ENCODE measurements around the gene OS9.

Gene OS9

DNA sequence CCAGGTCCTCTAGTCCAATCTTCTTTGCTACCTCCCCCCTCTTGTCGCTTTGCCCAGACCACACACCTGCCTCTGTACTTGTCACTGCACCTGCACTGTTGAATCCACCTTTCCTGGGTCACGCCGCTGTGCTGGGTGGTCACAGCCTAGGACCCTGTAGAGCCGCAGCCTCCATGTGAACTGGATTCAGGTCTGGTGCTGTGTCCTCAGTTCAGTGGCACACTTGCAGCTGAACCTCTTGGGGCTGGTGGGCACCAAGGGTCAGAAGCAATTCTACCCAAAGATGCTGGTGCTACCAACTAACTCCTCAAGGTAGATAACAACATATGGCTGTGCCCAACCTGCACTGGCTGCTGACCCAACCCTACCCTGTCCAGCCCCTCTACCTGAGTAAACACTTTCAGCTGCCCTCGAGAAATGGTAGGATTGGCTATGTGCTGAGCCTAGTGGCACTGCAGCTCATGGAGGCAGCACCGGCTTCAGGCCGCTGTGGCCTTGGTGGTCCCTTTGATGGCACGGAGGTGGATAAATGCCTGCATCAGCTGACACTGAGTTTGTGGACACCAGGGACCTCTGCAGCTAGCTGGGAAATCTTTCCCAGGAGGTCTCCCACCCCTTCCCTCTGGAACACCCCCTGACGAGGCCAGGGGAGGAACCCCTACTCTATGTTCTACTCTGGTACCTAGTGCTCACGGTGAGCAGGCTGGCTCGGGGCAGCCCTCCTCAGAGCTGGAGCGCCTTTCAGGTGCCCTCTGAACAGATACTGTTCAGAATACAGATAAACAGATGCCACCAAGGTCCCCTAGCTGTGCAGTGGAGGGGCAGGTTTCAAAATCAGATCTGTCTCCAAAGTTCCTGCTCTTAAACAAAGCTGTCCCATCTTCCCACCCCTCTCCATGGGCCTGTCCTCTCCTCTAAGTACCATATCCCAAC lies 30.3 kb downstream of the OS9 start (continued):
- TF ChIP-seq, protein P1, sequence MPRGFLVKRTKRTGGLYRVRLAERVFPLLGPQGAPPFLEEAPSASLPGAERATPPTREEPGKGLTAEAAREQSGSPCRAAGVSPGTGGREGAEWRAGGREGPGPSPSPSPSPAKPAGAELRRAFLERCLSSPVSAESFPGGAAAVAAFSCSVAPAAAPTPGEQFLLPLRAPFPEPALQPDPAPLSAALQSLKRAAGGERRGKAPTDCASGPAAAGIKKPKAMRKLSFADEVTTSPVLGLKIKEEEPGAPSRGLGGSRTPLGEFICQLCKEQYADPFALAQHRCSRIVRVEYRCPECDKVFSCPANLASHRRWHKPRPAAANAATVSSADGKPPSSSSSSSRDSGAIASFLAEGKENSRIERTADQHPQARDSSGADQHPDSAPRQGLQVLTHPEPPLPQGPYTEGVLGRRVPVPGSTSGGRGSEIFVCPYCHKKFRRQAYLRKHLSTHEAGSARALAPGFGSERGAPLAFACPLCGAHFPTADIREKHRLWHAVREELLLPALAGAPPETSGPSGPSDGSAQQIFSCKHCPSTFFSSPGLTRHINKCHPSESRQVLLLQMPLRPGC (tag by site-specific recombination; IDR thresholded peaks at IDR 0.05) = no peak
- TF ChIP-seq, protein P2, sequence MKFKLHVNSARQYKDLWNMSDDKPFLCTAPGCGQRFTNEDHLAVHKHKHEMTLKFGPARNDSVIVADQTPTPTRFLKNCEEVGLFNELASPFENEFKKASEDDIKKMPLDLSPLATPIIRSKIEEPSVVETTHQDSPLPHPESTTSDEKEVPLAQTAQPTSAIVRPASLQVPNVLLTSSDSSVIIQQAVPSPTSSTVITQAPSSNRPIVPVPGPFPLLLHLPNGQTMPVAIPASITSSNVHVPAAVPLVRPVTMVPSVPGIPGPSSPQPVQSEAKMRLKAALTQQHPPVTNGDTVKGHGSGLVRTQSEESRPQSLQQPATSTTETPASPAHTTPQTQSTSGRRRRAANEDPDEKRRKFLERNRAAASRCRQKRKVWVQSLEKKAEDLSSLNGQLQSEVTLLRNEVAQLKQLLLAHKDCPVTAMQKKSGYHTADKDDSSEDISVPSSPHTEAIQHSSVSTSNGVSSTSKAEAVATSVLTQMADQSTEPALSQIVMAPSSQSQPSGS (tag by site-specific recombination; IDR thresholded peaks at IDR 0.05; ENCODE audit: low read depth) = no peak

DNA sequence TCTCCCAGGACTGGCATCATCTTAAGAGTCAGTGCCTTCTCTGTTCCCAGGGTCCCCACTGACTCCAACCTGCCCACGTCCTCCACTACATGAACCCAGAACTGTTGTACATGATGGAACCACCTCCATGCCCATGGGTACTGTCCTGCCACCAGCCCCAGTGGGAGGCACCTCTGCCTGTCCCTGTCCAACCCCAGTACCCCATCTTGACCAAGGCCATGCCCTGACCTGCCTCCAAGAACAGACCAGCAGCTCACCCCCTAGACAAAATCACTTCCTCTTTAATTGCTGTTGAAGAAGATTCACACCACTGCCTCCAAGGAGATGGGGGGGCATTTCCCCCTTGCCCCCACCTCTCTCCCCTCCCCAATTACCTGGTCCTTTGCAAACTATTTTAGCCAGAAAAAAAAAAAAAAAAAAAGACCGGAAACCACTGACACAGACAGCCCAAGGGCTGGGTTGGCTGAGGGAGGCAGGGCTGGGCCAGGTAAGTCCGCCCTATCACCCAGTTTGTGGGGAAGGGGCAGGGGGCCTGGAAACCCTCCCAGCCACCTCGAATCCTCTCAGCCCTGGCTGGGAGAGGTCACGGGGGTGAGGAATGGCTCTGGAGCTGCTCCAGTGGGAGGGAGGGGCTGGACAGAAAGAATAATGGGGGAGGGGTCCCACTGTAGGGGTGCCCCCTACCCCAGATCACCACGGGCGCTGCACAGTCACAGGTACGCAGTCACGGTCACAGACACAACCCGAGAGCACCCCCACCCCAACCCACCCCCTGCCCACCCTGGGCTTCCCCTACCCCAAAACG lies 31.2 kb downstream of the OS9 start:
- Histone ChIP-seq H3K4me3 (ENCODE audit: low read depth, low read length) (no peak overlapping the region), H3K4me1 (ENCODE audit: control insufficient read depth, insufficient read depth, low read length) (no peaks in the 10 kb centered on the region), H3K36me3 (ENCODE audit: control insufficient read depth in 2 of 2, insufficient read depth in 1 of 2, low read length in 2 of 2) (peaks cover 3 to 18% of the 10 kb centered on the region in 2 experiments; a peak in 2 of 3 replicates), H3K9me3 (ENCODE audit: control insufficient read depth, insufficient read depth, low read depth, low read length) (no peaks in the 10 kb centered on the region), H3K27ac (ENCODE audit: extremely low read depth, low read depth, low read length) (no peak overlapping the region)
- POLR2A ChIA-PET = interaction anchor here (1.0 to 2.3 kb wide), 5 partner anchors 10 to 114 kb away, joined by 3 to 15 read pairs (median 6); partner anchors contain the start of genes ARHGEF25, EEF1AKMT3, METTL1 and TSPAN31
- CTCF ChIA-PET = interaction anchor here (0.7 to 4.6 kb wide), 17 partner anchors 9 to 1034 kb away, joined by 3 to 55 read pairs (median 6); partner anchors contain the start of genes ARHGEF25, OS9, TSFM and TSPAN31
- TF ChIP-seq, protein P3, sequence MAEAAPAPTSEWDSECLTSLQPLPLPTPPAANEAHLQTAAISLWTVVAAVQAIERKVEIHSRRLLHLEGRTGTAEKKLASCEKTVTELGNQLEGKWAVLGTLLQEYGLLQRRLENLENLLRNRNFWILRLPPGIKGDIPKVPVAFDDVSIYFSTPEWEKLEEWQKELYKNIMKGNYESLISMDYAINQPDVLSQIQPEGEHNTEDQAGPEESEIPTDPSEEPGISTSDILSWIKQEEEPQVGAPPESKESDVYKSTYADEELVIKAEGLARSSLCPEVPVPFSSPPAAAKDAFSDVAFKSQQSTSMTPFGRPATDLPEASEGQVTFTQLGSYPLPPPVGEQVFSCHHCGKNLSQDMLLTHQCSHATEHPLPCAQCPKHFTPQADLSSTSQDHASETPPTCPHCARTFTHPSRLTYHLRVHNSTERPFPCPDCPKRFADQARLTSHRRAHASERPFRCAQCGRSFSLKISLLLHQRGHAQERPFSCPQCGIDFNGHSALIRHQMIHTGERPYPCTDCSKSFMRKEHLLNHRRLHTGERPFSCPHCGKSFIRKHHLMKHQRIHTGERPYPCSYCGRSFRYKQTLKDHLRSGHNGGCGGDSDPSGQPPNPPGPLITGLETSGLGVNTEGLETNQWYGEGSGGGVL (tag by site-specific recombination; IDR thresholded peaks at IDR 0.05) = 0 out of 2 replicates have a peak, but pooled peaks have one; percentile 15
- TF ChIP-seq, protein P2 (tag by site-specific recombination; IDR thresholded peaks at IDR 0.05; ENCODE audit: low read depth) = no peak
- TF ChIP-seq, protein P4, sequence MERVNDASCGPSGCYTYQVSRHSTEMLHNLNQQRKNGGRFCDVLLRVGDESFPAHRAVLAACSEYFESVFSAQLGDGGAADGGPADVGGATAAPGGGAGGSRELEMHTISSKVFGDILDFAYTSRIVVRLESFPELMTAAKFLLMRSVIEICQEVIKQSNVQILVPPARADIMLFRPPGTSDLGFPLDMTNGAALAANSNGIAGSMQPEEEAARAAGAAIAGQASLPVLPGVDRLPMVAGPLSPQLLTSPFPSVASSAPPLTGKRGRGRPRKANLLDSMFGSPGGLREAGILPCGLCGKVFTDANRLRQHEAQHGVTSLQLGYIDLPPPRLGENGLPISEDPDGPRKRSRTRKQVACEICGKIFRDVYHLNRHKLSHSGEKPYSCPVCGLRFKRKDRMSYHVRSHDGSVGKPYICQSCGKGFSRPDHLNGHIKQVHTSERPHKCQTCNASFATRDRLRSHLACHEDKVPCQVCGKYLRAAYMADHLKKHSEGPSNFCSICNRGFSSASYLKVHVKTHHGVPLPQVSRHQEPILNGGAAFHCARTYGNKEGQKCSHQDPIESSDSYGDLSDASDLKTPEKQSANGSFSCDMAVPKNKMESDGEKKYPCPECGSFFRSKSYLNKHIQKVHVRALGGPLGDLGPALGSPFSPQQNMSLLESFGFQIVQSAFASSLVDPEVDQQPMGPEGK (tag by site-specific recombination; IDR thresholded peaks at IDR 0.05) = peak; percentile 14; the same call in 1 of the 2 replicates

DNA sequence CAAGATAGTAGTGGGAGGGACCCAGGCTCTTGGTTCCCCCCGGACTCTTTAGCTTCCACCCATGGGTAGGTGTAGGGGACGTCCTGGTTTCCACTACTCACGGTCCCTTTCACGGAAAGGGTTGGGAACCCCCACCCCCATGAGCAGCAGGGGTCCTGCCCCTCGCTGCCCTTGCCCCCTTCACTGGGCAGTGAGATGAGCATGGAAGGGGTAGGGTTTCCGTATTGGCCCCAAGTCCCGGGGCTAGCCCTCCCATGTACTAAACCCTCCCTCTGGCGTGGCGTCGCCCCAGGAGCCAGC lies 31.9 kb downstream of the OS9 start:
- Histone ChIP-seq H3K4me1 (ENCODE audit: control insufficient read depth, insufficient read depth, low read length) (no peaks in the 10 kb centered on the region), H3K36me3 (ENCODE audit: control insufficient read depth in 2 of 2, insufficient read depth in 1 of 2, low read length in 2 of 2) (peaks cover 3 to 11% of the 10 kb centered on the region in 2 experiments; a peak in 2 of 3 replicates), H3K27ac (ENCODE audit: extremely low read depth, low read depth, low read length) (peak overlapping the region; percentile 82; the same call in 1 of the 2 replicates), H3K9me3 (ENCODE audit: control insufficient read depth, insufficient read depth, low read depth, low read length) (no peaks in the 10 kb centered on the region), H3K4me3 (ENCODE audit: low read depth, low read length) (peak overlapping the region; percentile 21)
- CTCF ChIA-PET = interaction anchor here (0.7 to 4.6 kb wide), 18 partner anchors 9 to 1035 kb away, joined by 3 to 55 read pairs (median 6); partner anchors contain the start of genes ARHGEF25, OS9, TSFM and TSPAN31
- POLR2A ChIA-PET = interaction anchor here (0.6 to 2.2 kb wide), 7 partner anchors 8 to 115 kb away, joined by 3 to 15 read pairs (median 5); partner anchors contain the start of genes ARHGEF25, CDK4, EEF1AKMT3 and METTL1
- TF ChIP-seq ZNF549 (tag by site-specific recombination; IDR thresholded peaks at IDR 0.05) (no peak), MEIS1 (CRISPR knock-in tag; IDR thresholded peaks at IDR 0.05; ENCODE audit: borderline replicate concordance) (no peak), FEZF1 (tag by site-specific recombination; IDR thresholded peaks at IDR 0.05) (no peak), ZNF146 (tag by site-specific recombination; IDR thresholded peaks at IDR 0.05) (no peak), ZNF341 (tag by site-specific recombination; IDR thresholded peaks at IDR 0.05; ENCODE audit: low read depth) (peak; percentile 72), ZNF404 (tag by site-specific recombination; IDR thresholded peaks at IDR 0.05) (no peak), ZIC2 (tag by site-specific recombination; IDR thresholded peaks at IDR 0.05) (peak; percentile 84; the same call in 1 of the 2 replicates), HOXA7 (CRISPR knock-in tag; IDR thresholded peaks at IDR 0.05; ENCODE audit: borderline replicate concordance) (no peak), ZNF768 (tag by site-specific recombination; IDR thresholded peaks at IDR 0.05) (no peak)
- TF ChIP-seq, protein P5, sequence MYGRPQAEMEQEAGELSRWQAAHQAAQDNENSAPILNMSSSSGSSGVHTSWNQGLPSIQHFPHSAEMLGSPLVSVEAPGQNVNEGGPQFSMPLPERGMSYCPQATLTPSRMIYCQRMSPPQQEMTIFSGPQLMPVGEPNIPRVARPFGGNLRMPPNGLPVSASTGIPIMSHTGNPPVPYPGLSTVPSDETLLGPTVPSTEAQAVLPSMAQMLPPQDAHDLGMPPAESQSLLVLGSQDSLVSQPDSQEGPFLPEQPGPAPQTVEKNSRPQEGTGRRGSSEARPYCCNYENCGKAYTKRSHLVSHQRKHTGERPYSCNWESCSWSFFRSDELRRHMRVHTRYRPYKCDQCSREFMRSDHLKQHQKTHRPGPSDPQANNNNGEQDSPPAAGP (tag by site-specific recombination; IDR thresholded peaks at IDR 0.05) = no peak

Measured in HEK293 (cell line).